Pancreas (tissue), 10 donors: ENCODE results near the gene TRIO. TPM values are rescaled to one million over a fixed set of nuclear protein-coding genes. Genes with fewer than 3 reads are reported as not detected.

Experiments
- ATAC-seq, 4 donors: fragments of 200-7000 bp; cut with Tn5 transposase; one replicate each; pipeline versions ENCODE4 v1.8.0 to v1.9.1; 2020; ENCODE audit warnings: mild to moderate bottlenecking in 4 of 4, moderate library complexity in 4 of 4
- DNase-seq, 6 donors: peaks; one replicate each; pipeline ENCODE4 v3.0.0-alpha.2; 2020
- FAIRE-seq: peaks from 2 replicates; lab custom pipeline; 2012; peaks lifted over from hg19 to GRCh38; lab: Jason Lieb, UNC
- H3K27ac ChIP-seq, 4 donors: fragments of 200-600 bp; sonication (generic); 1 replicate in 3 of 4; 2 replicates in 1 of 4; pipeline versions ENCODE4 v1.5.0 to v1.8.0; 2020
- H3K27me3 ChIP-seq, 4 donors: fragments of 200-600 bp; one replicate each; pipeline ENCODE4 v1.8.0; 2021
- H3K36me3 ChIP-seq, 3 donors: fragments of 200-600 bp; sonication (generic) in 1 of 3; one replicate each; pipeline versions ENCODE4 v1.5.0 to v1.8.0; 2020 to 2021
- H3K4me1 ChIP-seq, 3 donors: fragments of 200-600 bp; one replicate each; pipeline ENCODE4 v1.8.0; 2021
- H3K4me3 ChIP-seq, 4 donors: fragments of 200-600 bp; sonication (generic) in 2 of 4; one replicate each; pipeline versions ENCODE4 v1.5.0 to v1.8.0; 2020 to 2021
- H3K9me3 ChIP-seq, 4 donors: fragments of 200-600 bp; one replicate each; pipeline ENCODE4 v1.8.0; 2021
- WGBS, 2 donors: extraction: QIAGEN DNeasy Blood & Tissue Kit; methylation state at CpG; one replicate each; pipeline ENCODE4 v1.1.7; 2013; 5-methylcytosine and 5-hydroxymethylcytosine counted together
- intact Hi-C, 3 donors: fragments of 100-400 bp; cut with DNase I; formaldehyde crosslinking; loops; one replicate each; pipeline versions ENCODE4 v1.11.1 to v1.14.2; 2022
- polyA plus RNA-seq, 2 donors: library from polyadenylated mRNA; stranded (reverse); fragments of 200-250 nt; gene quantifications; one replicate each; pipeline ENCODE4 v1.2.3, GENCODE V29; 2013
- total RNA-seq, 6 donors: library from RNA; stranded (reverse); fragmentation: NEBNext Ultra II Directional in 4 of 6; extraction: Animal tissue kit (Norgen Biotek cat#: 25700) in 4 of 6; gene quantifications; one replicate each; pipeline versions ENCODE4 v1.2.1 to v1.2.4, GENCODE V29; 2021 to 2023
- TF ChIP-seq, protein P1 (sequence below), 4 donors: fragments of 200-600 bp; sonication (generic) in 3 of 4; IDR thresholded peaks; one replicate each; pipeline versions ENCODE4 v1.5.0 to v1.8.0; 2021; ENCODE audit warnings: antibody characterized with exemption in 4 of 4
- donor health status: healthy with polysubstance abuse.
- donor health status: DM: no; HTN: no; CAD: no; lungs with moderate emphysema.
- donor health status: DM: no; HTN: no; CAD: no.
- donor health status: control.
- donor health status: control.
- donor health status: Bipolar disorder and iron deficiency.
- donor health status: DM: yes; HTN: yes; CAD: no.
- donor health status: DM: no; HTN: no; CAD: no.
- donor health status: DM: no; HTN: no; CAD: no.
- donor health status: DM: yes; HTN: yes; CAD: no.

The TRIO gene
- total and polyA plus RNA-seq, 8 donors: 27.3 to 82.5 (median 38.3) TPM

- no peak overlapping the region for H3K4me3 ChIP-seq
Observed at GRCh38 chr5:14250084-14250695, 107.0 kb downstream of the TRIO start.

GRCh38 chr5:14250748-14251701, 107.9 kb downstream of the TRIO start:
- FAIRE-seq (no peak), ATAC-seq (peak in 2 of 4 donors; percentile 5 to 27), DNase-seq (no peak)
- no peak overlapping the region for H3K4me3 ChIP-seq
- H3K4me1 ChIP-seq: peaks cover 0 to 4% (median 0%) of the 10 kb centered on the region in 3 donors
- intact Hi-C loops: no loop called here
- H3K27me3 ChIP-seq: no peaks in the 10 kb centered on the region
- no peak overlapping the region for H3K27ac ChIP-seq
- no peaks in the 10 kb centered on the region for H3K9me3 ChIP-seq
- TF ChIP-seq, protein P1, sequence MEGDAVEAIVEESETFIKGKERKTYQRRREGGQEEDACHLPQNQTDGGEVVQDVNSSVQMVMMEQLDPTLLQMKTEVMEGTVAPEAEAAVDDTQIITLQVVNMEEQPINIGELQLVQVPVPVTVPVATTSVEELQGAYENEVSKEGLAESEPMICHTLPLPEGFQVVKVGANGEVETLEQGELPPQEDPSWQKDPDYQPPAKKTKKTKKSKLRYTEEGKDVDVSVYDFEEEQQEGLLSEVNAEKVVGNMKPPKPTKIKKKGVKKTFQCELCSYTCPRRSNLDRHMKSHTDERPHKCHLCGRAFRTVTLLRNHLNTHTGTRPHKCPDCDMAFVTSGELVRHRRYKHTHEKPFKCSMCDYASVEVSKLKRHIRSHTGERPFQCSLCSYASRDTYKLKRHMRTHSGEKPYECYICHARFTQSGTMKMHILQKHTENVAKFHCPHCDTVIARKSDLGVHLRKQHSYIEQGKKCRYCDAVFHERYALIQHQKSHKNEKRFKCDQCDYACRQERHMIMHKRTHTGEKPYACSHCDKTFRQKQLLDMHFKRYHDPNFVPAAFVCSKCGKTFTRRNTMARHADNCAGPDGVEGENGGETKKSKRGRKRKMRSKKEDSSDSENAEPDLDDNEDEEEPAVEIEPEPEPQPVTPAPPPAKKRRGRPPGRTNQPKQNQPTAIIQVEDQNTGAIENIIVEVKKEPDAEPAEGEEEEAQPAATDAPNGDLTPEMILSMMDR (IDR thresholded peaks at IDR 0.05): no peak
- WGBS, 2 donors: 88 to 89% methylated on average over 11 of the region's 11 CpGs
- no peaks in the 10 kb centered on the region for H3K36me3 ChIP-seq

More at GRCh38 chr5:14250084-14250695, 107.0 kb downstream of the TRIO start:
- FAIRE-seq: no peak
- peak; percentile 61 to 91 (median 89) for ATAC-seq
- H3K27ac ChIP-seq: no peak overlapping the region
- peak in 3 of 6 donors; percentile 18 to 32 (median 26) for DNase-seq
- peaks cover 0 to 8% (median 0%) of the 10 kb centered on the region in 3 donors for H3K4me1 ChIP-seq
- H3K36me3 ChIP-seq: no peaks in the 10 kb centered on the region
- 63 to 67% methylated on average over 16 of the region's 16 CpGs for WGBS, 2 donors
- intact Hi-C loops: no loop called here
- H3K9me3 ChIP-seq: no peaks in the 10 kb centered on the region
- no peaks in the 10 kb centered on the region for H3K27me3 ChIP-seq
- TF ChIP-seq, protein P1 (IDR thresholded peaks at IDR 0.05): no peak

GRCh38 chr5:14251733-14252132, 108.6 kb downstream of the TRIO start:
- H3K36me3 ChIP-seq: no peaks in the 10 kb centered on the region
- TF ChIP-seq, protein P1 (IDR thresholded peaks at IDR 0.05): no peak
- no peak for ATAC-seq
- no peak for DNase-seq
- no peak overlapping the region for H3K27ac ChIP-seq
- FAIRE-seq: no peak
- H3K4me1 ChIP-seq: peaks cover 0 to 4% (median 0%) of the 10 kb centered on the region in 3 donors
- intact Hi-C loops: no loop called here
- H3K4me3 ChIP-seq: no peak overlapping the region
- no peaks in the 10 kb centered on the region for H3K9me3 ChIP-seq
- H3K27me3 ChIP-seq: no peaks in the 10 kb centered on the region

DNA sequence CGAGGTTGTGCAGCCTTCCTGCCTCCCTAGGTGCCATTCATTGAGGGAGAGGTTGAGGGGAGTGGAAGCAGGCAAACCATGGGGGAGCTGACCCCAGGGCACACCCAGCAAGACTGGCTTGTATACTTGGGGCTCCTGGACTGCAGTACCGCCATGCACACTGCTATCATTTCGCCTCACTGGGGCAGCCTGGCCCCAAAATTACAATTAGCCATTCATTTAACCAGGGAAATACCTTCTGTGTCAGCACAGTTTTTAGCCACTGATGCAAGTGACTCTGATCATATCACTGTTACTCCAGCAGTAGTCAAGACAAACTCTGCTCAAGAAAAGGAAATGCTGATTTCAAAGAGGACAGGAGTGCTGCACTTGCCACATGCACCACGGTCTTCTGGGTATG, 109.7 kb downstream of the TRIO start:
- H3K4me1 ChIP-seq: peaks cover 0 to 4% (median 0%) of the 10 kb centered on the region in 3 donors

More for the DNA sequence above, 109.7 kb downstream of the TRIO start:
- no peak for FAIRE-seq
- DNase-seq: no peak
- Histone ChIP-seq H3K4me3 (no peak overlapping the region), H3K27ac (no peak overlapping the region), H3K9me3 (no peaks in the 10 kb centered on the region), H3K27me3 (no peaks in the 10 kb centered on the region), H3K36me3 (no peaks in the 10 kb centered on the region)
- ATAC-seq: no peak
- 92 to 94% methylated on average over 4 of the region's 4 CpGs for WGBS, 2 donors
- TF ChIP-seq, protein P1 (IDR thresholded peaks at IDR 0.05): no peak
- intact Hi-C loops: no loop called here
